ENCODE measurements around the gene MICOS13.

The MICOS13 gene

DNA sequence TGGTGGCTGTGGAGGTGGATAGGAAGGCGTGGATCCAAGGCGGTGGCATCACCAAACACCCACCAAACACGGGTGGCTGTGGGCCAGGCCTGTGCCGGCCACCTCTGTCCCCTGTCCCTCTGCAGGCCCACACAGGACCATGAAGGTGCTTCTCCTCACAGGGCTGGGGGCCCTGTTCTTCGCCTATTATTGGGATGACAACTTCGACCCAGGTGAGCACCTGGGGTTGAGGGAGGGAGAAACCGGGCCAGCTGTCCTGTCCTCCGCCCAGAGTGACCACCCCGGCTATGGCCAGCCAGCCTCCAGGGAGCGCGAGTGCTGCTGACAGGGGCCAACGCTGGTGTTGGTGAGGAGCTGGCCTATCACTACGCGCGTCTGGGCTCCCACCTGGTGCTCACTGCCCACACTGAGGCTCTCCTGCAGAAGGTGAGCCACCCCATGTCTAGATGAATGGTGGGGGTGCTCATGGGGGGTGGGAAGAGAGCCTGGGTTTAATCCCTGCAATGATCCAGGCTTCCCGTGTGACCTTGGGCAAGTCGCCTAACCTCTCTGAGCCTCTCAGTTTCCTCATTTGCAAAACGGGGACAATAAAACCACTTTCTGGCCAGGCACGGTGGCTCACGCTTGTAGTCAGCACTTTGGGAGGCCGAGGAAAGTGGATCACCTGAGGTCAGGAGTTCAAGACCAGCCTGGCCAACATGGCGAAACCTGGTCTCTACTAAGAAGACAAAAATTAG lies 4.5 kb upstream of the MICOS13 start:
- no peak for DNase-seq (ENCODE audit: low read depth)
- no peak overlapping the region for H3K4me3 ChIP-seq (ENCODE audit: low read depth, low read length)
- TF ChIP-seq, protein P1, sequence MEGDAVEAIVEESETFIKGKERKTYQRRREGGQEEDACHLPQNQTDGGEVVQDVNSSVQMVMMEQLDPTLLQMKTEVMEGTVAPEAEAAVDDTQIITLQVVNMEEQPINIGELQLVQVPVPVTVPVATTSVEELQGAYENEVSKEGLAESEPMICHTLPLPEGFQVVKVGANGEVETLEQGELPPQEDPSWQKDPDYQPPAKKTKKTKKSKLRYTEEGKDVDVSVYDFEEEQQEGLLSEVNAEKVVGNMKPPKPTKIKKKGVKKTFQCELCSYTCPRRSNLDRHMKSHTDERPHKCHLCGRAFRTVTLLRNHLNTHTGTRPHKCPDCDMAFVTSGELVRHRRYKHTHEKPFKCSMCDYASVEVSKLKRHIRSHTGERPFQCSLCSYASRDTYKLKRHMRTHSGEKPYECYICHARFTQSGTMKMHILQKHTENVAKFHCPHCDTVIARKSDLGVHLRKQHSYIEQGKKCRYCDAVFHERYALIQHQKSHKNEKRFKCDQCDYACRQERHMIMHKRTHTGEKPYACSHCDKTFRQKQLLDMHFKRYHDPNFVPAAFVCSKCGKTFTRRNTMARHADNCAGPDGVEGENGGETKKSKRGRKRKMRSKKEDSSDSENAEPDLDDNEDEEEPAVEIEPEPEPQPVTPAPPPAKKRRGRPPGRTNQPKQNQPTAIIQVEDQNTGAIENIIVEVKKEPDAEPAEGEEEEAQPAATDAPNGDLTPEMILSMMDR (IDR thresholded peaks at IDR 0.05; ENCODE audit: low read depth, low read length, missing control alignments) = no peak
- in situ Hi-C loops (cut with HindIII; ENCODE audit: low sequenced_read_pairs) = no loop called here

DNA sequence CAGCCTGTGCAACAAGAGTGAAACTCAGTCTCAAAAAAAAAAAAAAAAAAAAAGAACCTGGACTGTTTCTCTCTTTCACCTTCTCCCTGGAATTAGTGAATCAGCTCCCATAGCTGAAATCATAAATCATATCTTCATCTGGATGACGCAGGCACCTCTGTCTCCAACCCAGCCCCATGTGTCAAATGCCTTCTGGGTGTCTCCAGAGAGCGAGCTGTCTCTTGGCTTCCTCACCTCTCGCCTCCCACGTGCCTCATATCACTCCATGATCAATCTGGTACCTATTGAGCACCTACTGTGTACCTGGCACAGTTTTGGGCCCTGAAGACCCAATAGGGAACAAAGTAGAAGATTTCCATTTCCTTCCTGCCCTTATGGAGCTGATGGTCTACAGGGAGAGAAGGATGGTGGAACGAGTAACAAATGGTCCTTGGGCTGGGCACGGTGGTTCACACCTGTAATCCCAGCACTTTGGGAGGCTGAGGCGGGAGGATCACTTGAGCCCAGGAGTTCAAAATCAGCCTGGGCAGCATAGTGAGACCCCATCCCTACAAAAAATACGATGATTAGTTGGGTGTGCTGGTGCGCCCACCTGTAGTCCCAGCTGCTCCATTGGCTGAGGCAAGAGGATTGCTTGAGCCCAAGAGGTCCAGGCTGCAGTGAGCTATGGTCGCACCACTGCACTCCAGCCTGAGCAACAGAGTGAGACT lies 3.0 kb upstream of the MICOS13 start:
- no peak overlapping the region for H3K4me3 ChIP-seq (ENCODE audit: low read depth, low read length)
- TF ChIP-seq, protein P1 (IDR thresholded peaks at IDR 0.05; ENCODE audit: low read depth, low read length, missing control alignments) = no peak
- no peak for DNase-seq (ENCODE audit: low read depth)
- in situ Hi-C loops (cut with HindIII; ENCODE audit: low sequenced_read_pairs) = no loop called here

DNA sequence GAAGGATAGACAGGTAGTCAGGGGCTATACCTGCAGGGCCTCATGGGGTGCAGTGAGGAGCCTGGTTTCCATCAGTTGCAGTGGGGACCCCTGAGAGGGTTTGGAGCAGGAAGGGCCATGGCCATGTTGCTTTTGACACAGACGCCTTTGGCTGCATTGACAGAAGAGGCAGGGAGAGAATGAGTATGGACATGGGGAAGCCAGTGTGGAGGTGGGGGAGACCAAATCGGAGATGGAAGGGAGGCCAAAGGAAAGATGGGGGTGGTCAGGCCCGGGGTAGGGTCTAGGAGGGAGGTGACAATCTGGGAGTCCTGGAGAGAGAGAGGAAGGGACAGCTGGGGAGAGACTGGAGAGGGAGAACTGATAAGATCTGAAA lies 1.8 kb upstream of the MICOS13 start:
- H3K4me3 ChIP-seq (ENCODE audit: low read depth, low read length) = no peak overlapping the region
- TF ChIP-seq, protein P1 (IDR thresholded peaks at IDR 0.05; ENCODE audit: low read depth, low read length, missing control alignments) = no peak
- no peak for DNase-seq (ENCODE audit: low read depth)
- in situ Hi-C loops (cut with HindIII; ENCODE audit: low sequenced_read_pairs) = no loop called here

DNA sequence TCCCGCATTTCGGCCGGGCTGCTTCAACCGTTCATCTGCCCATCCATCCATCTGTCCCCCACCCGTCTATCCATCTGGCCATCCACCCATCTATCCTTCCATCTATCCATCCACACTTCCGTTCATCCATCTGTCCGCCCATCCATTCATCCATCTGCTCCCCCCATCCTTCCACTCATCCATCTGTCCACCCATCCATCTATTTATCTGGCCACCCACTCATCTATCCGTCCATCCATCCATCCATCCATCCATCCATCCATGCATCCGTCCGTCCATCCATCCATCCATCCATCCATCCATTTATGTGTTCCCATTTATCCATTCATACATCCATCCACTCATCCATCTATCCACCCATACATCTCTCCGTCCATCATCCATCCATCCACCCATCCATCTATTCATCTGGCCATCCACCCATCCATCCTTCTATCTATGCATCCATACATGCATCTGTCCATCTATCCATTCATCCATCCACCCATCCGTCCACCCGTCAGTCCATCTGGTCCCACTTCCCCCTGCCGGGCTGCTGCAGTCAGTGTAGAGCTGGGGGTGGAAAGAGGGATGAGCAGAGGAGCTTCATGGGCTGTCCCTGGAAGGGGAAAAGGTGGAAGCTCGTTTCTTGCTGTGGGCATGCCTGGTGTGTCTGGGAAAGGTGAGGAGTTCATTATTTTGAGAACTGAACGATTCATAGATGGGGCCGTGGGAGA lies 1.2 kb upstream of the MICOS13 start:
- DNase-seq (ENCODE audit: low read depth) = no peak
- H3K4me3 ChIP-seq (ENCODE audit: low read depth, low read length) = peak overlapping the region; percentile 96
- in situ Hi-C loops (cut with HindIII; ENCODE audit: low sequenced_read_pairs) = no loop called here
- TF ChIP-seq, protein P1 (IDR thresholded peaks at IDR 0.05; ENCODE audit: low read depth, low read length, missing control alignments) = no peak

DNA sequence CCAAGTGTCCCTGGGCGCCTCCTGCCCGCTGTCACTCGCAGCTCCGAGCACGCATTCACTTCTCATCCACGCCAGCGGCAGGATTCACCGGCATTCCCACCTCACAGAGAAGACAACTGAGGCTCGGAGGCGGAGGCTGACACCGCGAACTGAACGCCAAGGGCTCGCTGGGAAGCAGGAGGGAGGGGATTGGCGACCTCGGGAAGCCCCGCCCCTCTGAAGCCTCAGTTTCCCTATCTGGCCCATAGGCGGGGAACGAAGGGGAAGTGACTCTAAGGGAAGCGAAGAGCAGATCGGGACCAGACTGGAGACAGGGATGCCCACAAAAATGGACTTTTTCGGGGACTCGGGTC lies 256 bp downstream of the MICOS13 start:
- TF ChIP-seq, protein P1 (IDR thresholded peaks at IDR 0.05; ENCODE audit: low read depth, low read length, missing control alignments) = no peak
- in situ Hi-C loops (cut with HindIII; ENCODE audit: low sequenced_read_pairs) = no loop called here
- DNase-seq (ENCODE audit: low read depth) = no peak
- peak overlapping the region; percentile 96 for H3K4me3 ChIP-seq (ENCODE audit: low read depth, low read length)

DNA sequence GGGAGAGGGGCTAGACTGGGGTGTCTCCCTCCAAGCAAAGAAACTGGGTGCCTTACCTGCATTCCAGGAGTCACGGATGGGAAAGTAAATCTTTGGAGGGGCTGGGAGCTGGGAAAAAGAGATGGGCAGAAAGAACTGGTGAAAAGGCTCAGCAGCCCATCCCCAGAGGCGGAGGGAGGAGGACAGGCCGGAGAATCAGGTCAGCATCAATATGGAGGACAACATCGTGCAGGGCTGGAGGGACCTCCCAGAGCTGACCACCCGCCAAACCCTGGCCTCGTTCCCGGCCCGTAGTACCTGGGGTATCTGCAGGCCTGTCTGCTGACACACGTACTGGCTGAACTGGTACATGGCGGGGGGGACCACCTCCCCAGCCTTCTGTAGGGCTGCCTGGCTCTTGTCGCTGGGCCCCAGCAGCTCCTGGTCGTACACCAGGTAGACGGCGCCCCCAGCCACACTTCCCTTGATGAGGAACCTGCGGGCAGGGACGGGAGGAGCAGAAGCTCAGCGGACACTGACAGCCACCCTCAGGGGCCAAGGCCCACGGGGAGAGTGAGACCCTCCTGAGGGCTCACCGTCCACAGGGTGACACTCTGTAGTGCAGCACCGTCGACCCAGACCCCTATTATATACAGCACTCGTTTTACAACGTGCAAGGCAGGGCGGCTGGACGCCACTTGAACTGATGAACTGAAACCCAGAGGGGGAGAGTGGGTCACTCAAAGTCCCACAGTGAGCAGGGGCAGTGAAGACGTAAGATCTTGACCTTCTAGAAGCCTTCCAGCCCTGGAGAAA lies 830 bp downstream of the MICOS13 start:
- in situ Hi-C loops (cut with HindIII; ENCODE audit: low sequenced_read_pairs) = no loop called here
- TF ChIP-seq, protein P1 (IDR thresholded peaks at IDR 0.05; ENCODE audit: low read depth, low read length, missing control alignments) = no peak
- no peak for DNase-seq (ENCODE audit: low read depth)
- peak overlapping the region; percentile 96 for H3K4me3 ChIP-seq (ENCODE audit: low read depth, low read length)

All from astrocyte of the cerebellum (primary cell).